ENCODE measurements around the gene DDX52.

The DDX52 gene

DNA sequence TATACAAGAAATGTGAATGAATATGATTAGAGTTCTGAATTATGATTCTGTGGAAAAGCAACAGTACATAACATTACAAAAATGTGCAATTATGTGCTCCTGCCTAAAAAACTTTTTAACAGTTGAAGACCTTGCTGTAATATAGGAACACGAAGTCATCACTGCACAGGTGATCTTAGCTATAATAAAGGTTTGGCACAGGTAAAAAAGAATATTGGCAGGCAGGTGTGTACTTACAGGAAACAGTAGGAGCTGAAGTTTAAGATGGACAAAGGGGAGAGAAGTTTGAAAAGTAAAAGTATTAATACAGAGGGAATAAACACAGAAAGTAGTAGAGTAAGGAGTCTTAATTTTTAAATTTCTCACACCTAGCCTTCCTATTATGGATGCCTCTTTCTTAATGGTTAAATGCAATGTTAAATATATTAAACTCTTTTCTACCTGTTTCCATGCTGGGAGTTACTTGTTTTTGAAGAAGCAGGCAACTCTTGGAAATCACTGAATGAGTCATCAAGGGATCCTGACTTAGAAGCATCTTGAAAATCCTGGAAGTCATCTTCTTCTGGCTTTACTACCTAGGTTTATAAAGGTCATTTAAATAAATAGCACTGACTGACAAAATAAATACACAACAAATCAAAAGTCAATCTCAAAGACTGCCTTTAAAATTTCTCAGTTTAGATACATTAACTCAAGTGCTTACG is 74.7 kb downstream of the DDX52 start:
- TF ChIP-seq, protein P1, sequence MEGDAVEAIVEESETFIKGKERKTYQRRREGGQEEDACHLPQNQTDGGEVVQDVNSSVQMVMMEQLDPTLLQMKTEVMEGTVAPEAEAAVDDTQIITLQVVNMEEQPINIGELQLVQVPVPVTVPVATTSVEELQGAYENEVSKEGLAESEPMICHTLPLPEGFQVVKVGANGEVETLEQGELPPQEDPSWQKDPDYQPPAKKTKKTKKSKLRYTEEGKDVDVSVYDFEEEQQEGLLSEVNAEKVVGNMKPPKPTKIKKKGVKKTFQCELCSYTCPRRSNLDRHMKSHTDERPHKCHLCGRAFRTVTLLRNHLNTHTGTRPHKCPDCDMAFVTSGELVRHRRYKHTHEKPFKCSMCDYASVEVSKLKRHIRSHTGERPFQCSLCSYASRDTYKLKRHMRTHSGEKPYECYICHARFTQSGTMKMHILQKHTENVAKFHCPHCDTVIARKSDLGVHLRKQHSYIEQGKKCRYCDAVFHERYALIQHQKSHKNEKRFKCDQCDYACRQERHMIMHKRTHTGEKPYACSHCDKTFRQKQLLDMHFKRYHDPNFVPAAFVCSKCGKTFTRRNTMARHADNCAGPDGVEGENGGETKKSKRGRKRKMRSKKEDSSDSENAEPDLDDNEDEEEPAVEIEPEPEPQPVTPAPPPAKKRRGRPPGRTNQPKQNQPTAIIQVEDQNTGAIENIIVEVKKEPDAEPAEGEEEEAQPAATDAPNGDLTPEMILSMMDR (IDR thresholded peaks at IDR 0.05; ENCODE audit: low read depth, low read length): no peak
- no peak overlapping the region for H3K4me3 ChIP-seq (replicated peaks in 1 of 2; ENCODE audit: low read depth in 2 of 2, low read length in 2 of 2)
- DNase-seq (ENCODE audit: low read depth in 2 of 2): peak in 1 of 2 donors; percentile 5

DNA sequence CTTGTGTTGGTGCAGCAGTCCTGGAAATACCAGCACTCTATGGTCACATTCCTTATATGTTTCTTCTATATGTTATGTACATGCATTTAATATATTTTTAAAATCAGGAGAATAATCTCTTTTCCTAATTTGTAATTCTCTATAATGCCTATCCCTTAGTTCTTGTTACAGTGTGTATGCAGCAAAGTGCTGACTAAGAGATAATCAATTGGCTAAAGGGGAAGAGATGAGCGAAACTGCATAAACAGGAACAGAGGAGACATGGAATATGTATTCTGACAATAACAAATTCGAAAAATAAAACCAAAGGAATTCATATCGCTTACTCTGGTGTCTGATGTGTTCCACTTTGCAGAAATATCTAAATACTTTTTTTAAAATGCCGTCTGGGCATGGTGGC is 75.7 kb downstream of the DDX52 start:
- TF ChIP-seq, protein P1 (IDR thresholded peaks at IDR 0.05; ENCODE audit: low read depth, low read length): no peak
- H3K4me3 ChIP-seq (replicated peaks in 1 of 2; ENCODE audit: low read depth in 2 of 2, low read length in 2 of 2): no peak overlapping the region
- no peak for DNase-seq (ENCODE audit: low read depth in 2 of 2)

DNA sequence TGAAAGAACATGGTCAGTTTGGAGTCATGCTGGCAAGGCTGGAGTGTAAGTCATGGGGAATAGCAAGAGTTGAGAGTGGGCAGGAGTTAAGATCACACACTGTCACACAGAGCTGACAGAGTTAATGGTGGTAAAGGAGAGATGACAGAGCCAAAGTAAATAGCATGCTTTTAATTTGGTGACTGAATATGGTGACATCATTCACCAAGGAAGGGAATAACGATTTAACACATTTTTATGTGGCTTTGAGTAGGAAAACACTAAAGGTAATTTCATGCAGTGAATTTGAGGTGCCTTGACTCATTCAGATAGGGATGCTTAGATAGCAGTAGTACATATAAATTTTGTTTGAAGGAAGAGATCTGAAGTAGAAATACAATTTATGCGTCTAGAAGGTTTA is 76.1 kb downstream of the DDX52 start:
- TF ChIP-seq, protein P1 (IDR thresholded peaks at IDR 0.05; ENCODE audit: low read depth, low read length): no peak
- no peak overlapping the region for H3K4me3 ChIP-seq (replicated peaks in 1 of 2; ENCODE audit: low read depth in 2 of 2, low read length in 2 of 2)
- no peak for DNase-seq (ENCODE audit: low read depth in 2 of 2)

DNA sequence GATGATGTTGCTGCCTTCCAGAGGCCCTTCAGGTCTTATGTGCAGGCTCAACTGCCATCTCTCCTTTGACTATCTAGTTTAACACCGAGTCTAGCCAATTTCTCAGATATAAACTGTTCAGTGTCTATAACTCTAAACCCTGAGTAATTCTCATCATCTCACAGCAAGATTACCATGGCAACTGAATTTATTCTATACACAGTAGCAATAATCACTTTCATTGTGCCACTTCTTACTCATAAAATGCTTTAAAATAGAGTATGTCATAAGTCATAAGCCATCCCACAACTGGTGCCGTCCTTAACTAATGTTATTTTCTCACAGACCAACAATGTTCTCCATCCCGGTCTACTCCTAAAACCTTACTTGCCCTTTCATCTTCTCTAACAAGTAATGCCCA is 79.0 kb downstream of the DDX52 start:
- TF ChIP-seq, protein P1 (IDR thresholded peaks at IDR 0.05; ENCODE audit: low read depth, low read length): no peak
- no peak for DNase-seq (ENCODE audit: low read depth in 2 of 2)
- H3K4me3 ChIP-seq (replicated peaks in 1 of 2; ENCODE audit: low read depth in 2 of 2, low read length in 2 of 2): no peak overlapping the region

DNA sequence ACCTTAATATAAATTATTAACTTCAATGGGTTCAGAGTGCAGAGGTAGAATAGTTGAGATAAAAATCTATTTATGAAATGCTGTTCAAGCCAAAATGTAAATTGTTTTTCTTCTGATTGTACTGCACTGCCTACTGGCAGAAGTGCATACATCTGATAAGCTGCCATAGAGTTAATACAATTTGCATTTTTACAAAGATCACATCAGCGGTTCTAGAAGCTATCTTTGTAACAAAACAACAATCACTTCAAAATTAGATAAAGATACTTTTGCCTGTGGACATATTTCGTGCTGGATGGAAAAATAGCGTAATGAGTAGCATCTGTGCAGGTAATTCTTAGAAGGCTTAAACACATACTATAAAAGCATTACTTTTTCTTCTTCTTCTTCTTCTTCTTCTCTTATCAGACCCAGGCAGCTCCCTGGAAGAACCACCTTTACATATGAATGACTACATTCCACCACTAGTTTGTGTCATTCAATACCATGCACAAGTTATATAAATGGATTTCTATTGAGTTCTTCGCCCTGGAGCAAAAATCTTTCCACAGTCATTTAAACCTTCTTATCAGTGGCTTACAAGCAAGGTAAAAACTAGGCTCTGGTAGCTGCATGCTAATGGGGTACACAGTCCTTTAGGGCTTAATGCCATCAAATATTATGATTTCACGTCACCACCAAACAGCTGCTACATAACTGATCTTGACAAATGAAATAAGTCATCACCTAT is 81.1 kb downstream of the DDX52 start:
- no peak overlapping the region for H3K4me3 ChIP-seq (replicated peaks in 1 of 2; ENCODE audit: low read depth in 2 of 2, low read length in 2 of 2)
- TF ChIP-seq, protein P1 (IDR thresholded peaks at IDR 0.05; ENCODE audit: low read depth, low read length): no peak
- no peak for DNase-seq (ENCODE audit: low read depth in 2 of 2)
